ENCODE results near the gene MOXD1. TPM values are rescaled to one million over a fixed set of nuclear protein-coding genes. Genes with fewer than 3 reads are reported as not detected.
A peak's percentile ranks its signal among the peaks of the same experiment; 100 is the strongest.

The MOXD1 gene
- polyA plus RNA-seq, 1 donor from 2014 or later = 14.7 TPM

GRCh38 chr6:132304891-132305305 lies 96.4 kb downstream of the MOXD1 start:
- no peak overlapping the region for H3K9ac ChIP-seq (ENCODE audit: low read length)
- no peaks in the 10 kb centered on the region for H3K79me2 ChIP-seq (replicated peaks; ENCODE audit: insufficient read depth, low read length)
- H3K27ac ChIP-seq (ENCODE audit: low read length) = no peak overlapping the region
- no peaks in the 10 kb centered on the region for H3K9me3 ChIP-seq (ENCODE audit: low read length)
- TF ChIP-seq EZH2 (IDR thresholded peaks at IDR 0.05; ENCODE audit: borderline replicate concordance, insufficient read depth, low read length, poor library complexity, severe bottlenecking) (no peak), CTCF (IDR thresholded peaks at IDR 0.05; ENCODE audit: poor library complexity, severe bottlenecking) (no peak), RAD21 (conservative IDR thresholded peaks at IDR 0.05) (no peak), EP300 (conservative IDR thresholded peaks at IDR 0.05; ENCODE audit: poor library complexity, severe bottlenecking) (no peak), REST (IDR thresholded peaks at IDR 0.05; ENCODE audit: borderline replicate concordance) (no peak), MXI1 (conservative IDR thresholded peaks at IDR 0.05; ENCODE audit: poor library complexity, severe bottlenecking) (no peak), POLR2AphosphoS5 (IDR thresholded peaks at IDR 0.05) (no peak), SMC3 (conservative IDR thresholded peaks at IDR 0.05; ENCODE audit: poor library complexity) (no peak), TAF1 (IDR thresholded peaks at IDR 0.05; ENCODE audit: low read depth) (no peak)
- no peaks in the 10 kb centered on the region for H4K20me1 ChIP-seq (ENCODE audit: insufficient read depth)
- no peaks in the 10 kb centered on the region for H3K9me2 ChIP-seq (ENCODE audit: insufficient read depth, low read length)
- H3K36me3 ChIP-seq (ENCODE audit: insufficient read depth, low read length) = no peaks in the 10 kb centered on the region
- no peaks in the 10 kb centered on the region for H3K27me3 ChIP-seq (ENCODE audit: insufficient read depth, low read depth, low read length)
- H3K4me3 ChIP-seq (ENCODE audit: low read length) = no peak overlapping the region
- H2AFZ ChIP-seq (ENCODE audit: low read depth, low read length) = no peak overlapping the region
- H3F3A ChIP-seq (ENCODE audit: insufficient read depth, low read length, poor library complexity, severe bottlenecking) = no peaks in the 10 kb centered on the region
- no peak overlapping the region for H3K4me2 ChIP-seq (ENCODE audit: low read length)

GRCh38 chr6:132300323-132300949 lies 100.8 kb downstream of the MOXD1 start:
- H2AFZ ChIP-seq (ENCODE audit: low read depth, low read length) = no peak overlapping the region
- no peaks in the 10 kb centered on the region for H4K20me1 ChIP-seq (ENCODE audit: insufficient read depth)
- H3K4me3 ChIP-seq (ENCODE audit: low read length) = no peak overlapping the region
- H3K79me2 ChIP-seq (replicated peaks; ENCODE audit: insufficient read depth, low read length) = no peaks in the 10 kb centered on the region
- H3K4me2 ChIP-seq (ENCODE audit: low read length) = no peak overlapping the region
- no peak overlapping the region for H3K9ac ChIP-seq (ENCODE audit: low read length)
- no peaks in the 10 kb centered on the region for H3K9me2 ChIP-seq (ENCODE audit: insufficient read depth, low read length)
- TF ChIP-seq EZH2 (IDR thresholded peaks at IDR 0.05; ENCODE audit: borderline replicate concordance, insufficient read depth, low read length, poor library complexity, severe bottlenecking) = no peak
- TF ChIP-seq POLR2AphosphoS5 (IDR thresholded peaks at IDR 0.05) = no peak
- no peak for TF ChIP-seq REST (IDR thresholded peaks at IDR 0.05; ENCODE audit: borderline replicate concordance)
- TF ChIP-seq SMC3 (conservative IDR thresholded peaks at IDR 0.05; ENCODE audit: poor library complexity) = peak; percentile 92
- no peak for TF ChIP-seq TAF1 (IDR thresholded peaks at IDR 0.05; ENCODE audit: low read depth)
- peak; percentile 81 for TF ChIP-seq CTCF (IDR thresholded peaks at IDR 0.05; ENCODE audit: poor library complexity, severe bottlenecking)
- no peak for TF ChIP-seq MXI1 (conservative IDR thresholded peaks at IDR 0.05; ENCODE audit: poor library complexity, severe bottlenecking)
- TF ChIP-seq EP300 (conservative IDR thresholded peaks at IDR 0.05; ENCODE audit: poor library complexity, severe bottlenecking) = no peak
- TF ChIP-seq RAD21 (conservative IDR thresholded peaks at IDR 0.05) = peak; percentile 87
- H3F3A ChIP-seq (ENCODE audit: insufficient read depth, low read length, poor library complexity, severe bottlenecking) = no peaks in the 10 kb centered on the region
- H3K27ac ChIP-seq (ENCODE audit: low read length) = no peak overlapping the region
- no peaks in the 10 kb centered on the region for H3K9me3 ChIP-seq (ENCODE audit: low read length)
- no peaks in the 10 kb centered on the region for H3K36me3 ChIP-seq (ENCODE audit: insufficient read depth, low read length)
- no peaks in the 10 kb centered on the region for H3K27me3 ChIP-seq (ENCODE audit: insufficient read depth, low read depth, low read length)
